HL-60/S4 treated with phorbol 12-myristate 13-acetate at 8.2 ng/mL for 4 days and 3 days (cell line): ENCODE results near the gene SKIC2.

Source experiments
- in situ Hi-C: fragments of 300-500 bp; cut with MboI; formaldehyde crosslinking; loops from 2 replicates; pipeline ENCODE4 v1.15.0; 2022; ENCODE audit warnings: low sequenced_read_pairs

The SKIC2 gene

GRCh38 chr6:31945154-31945506 lies 13.8 kb upstream of the SKIC2 start:
- in situ Hi-C loops, result no loop called here

GRCh38 chr6:31945507-31946369 lies 13.2 kb upstream of the SKIC2 start, which contains the start of gene CFB:
Gene CFB, plus strand, starts transcription at chr6:31946095. Its CDS starts 127 bp downstream, at chr6:31946222.
- in situ Hi-C loops, result no loop called here

- in situ Hi-C loops, result no loop called here
These were observed 12.5 kb upstream of the SKIC2 start for GRCh38 chr6:31946370-31946885.

GRCh38 chr6:31947070-31947675 lies 11.8 kb upstream of the SKIC2 start:
- in situ Hi-C loops, result no loop called here

GRCh38 chr6:31947864-31948263 lies 11.1 kb upstream of the SKIC2 start:
- in situ Hi-C loops, result no loop called here

GRCh38 chr6:31948306-31948705 lies 10.7 kb upstream of the SKIC2 start:
- in situ Hi-C loops, result no loop called here

- in situ Hi-C loops, result no loop called here
These were observed 10.1 kb upstream of the SKIC2 start for GRCh38 chr6:31948753-31949413.

GRCh38 chr6:31949926-31950548 lies 8.9 kb upstream of the SKIC2 start:
- in situ Hi-C loops, result loop anchor here (25.0 kb wide), 1 partner anchor 288 kb away; the partner anchor contains the start of genes APOM, BAG6, C6orf47 and CSNK2B

- in situ Hi-C loops, result loop anchor here (25.0 kb wide), 1 partner anchor 290 kb away; the partner anchor contains the start of genes APOM, BAG6, C6orf47 and CSNK2B
These were observed 6.7 kb upstream of the SKIC2 start for GRCh38 chr6:31952140-31952805.

- in situ Hi-C loops, result loop anchor here (25.0 kb wide), 1 partner anchor 291 kb away; the partner anchor contains the start of genes APOM, BAG6, C6orf47 and CSNK2B
These were observed 6.1 kb upstream of the SKIC2 start for GRCh38 chr6:31952890-31953289.

- in situ Hi-C loops, result loop anchor here (25.0 kb wide), 1 partner anchor 292 kb away; the partner anchor contains the start of genes APOM, BAG6, C6orf47 and CSNK2B
These were observed 4.5 kb upstream of the SKIC2 start for GRCh38 chr6:31954511-31954910.

- in situ Hi-C loops, result loop anchor here (25.0 kb wide), 1 partner anchor 294 kb away; the partner anchor contains the start of genes APOM, BAG6, C6orf47 and CSNK2B
These were observed 2.2 kb upstream of the SKIC2 start for GRCh38 chr6:31956796-31957195.

- in situ Hi-C loops, result loop anchor here (25.0 kb wide), 1 partner anchor 296 kb away; the partner anchor contains the start of genes APOM, BAG6, C6orf47 and CSNK2B
These were observed 599 bp upstream of the SKIC2 start for GRCh38 chr6:31958412-31958740.

GRCh38 chr6:31961616-31962015 lies 2.6 kb downstream of the SKIC2 start:
- in situ Hi-C loops, result loop anchor here (25.0 kb wide), 1 partner anchor 299 kb away; the partner anchor contains the start of genes APOM, BAG6, C6orf47 and CSNK2B

GRCh38 chr6:31963921-31964320 lies 4.9 kb downstream of the SKIC2 start:
- in situ Hi-C loops, result loop anchor here (25.0 kb wide), 1 partner anchor 302 kb away; the partner anchor contains the start of genes APOM, BAG6, C6orf47 and CSNK2B

- in situ Hi-C loops, result loop anchor here (25.0 kb wide), 1 partner anchor 303 kb away; the partner anchor contains the start of genes APOM, BAG6, C6orf47 and CSNK2B
These were observed 6.7 kb downstream of the SKIC2 start for GRCh38 chr6:31965700-31966099.

GRCh38 chr6:31966506-31966905 lies 7.5 kb downstream of the SKIC2 start:
- in situ Hi-C loops, result loop anchor here (25.0 kb wide), 1 partner anchor 304 kb away; the partner anchor contains the start of genes APOM, BAG6, C6orf47 and CSNK2B

- in situ Hi-C loops, result loop anchor here (25.0 kb wide), 1 partner anchor 305 kb away; the partner anchor contains the start of genes APOM, BAG6, C6orf47 and CSNK2B
These were observed 8.3 kb downstream of the SKIC2 start for GRCh38 chr6:31966997-31967925.
